ENCODE measurements around the gene WNT3. TPM values are rescaled to one million over a fixed set of nuclear protein-coding genes. Genes with fewer than 3 reads are reported as not detected.

WNT3 gene
- total and polyA plus RNA-seq, 2 of the 8 experiments (the other 6 are each of a cell fraction or from before 2014, with no cell fraction given) = 0.56 to 2.0 TPM

GRCh38 chr17:46851029-46851741, 32.7 kb upstream of the WNT3 start, which contains the start of gene WNT9B (continued):
- TF ChIP-seq EZH2 (IDR thresholded peaks at IDR 0.05; ENCODE audit: low read depth, low read length, severe bottlenecking) (no peak), TBP (IDR thresholded peaks at IDR 0.05; ENCODE audit: low read depth, low read length) (no peak), GTF2F1 (IDR thresholded peaks at IDR 0.05; ENCODE audit: borderline replicate concordance, low read depth, low read length) (no peak), FOSL1 (IDR thresholded peaks at IDR 0.05; ENCODE audit: insufficient read depth, low read depth, low read length) (no peak), NRF1 (IDR thresholded peaks at IDR 0.05; ENCODE audit: low read depth, low read length) (no peak), CBX5 (IDR thresholded peaks at IDR 0.05; ENCODE audit: low read depth, low read length) (no peak), CEBPB (IDR thresholded peaks at IDR 0.05; ENCODE audit: low read depth, low read length) (no peak), YY1 (IDR thresholded peaks at IDR 0.05; ENCODE audit: low read depth, low read length) (peak; percentile 46; the same call in 1 of the 2 replicates), SIN3A (conservative IDR thresholded peaks at IDR 0.05 in 1 of 2, IDR thresholded peaks at IDR 0.05 in 1 of 2; ENCODE audit: low read depth in 1 of 2, low read length in 2 of 2) (no peak), GABPA (IDR thresholded peaks at IDR 0.05; ENCODE audit: borderline replicate concordance, insufficient read depth, low read length) (no peak), RBBP5 (IDR thresholded peaks at IDR 0.05; ENCODE audit: borderline replicate concordance, low read depth, low read length) (no peak; the same call in 1 of the 2 replicates), SIX5 (IDR thresholded peaks at IDR 0.05; ENCODE audit: low read depth, low read length) (no peak), EP300 (IDR thresholded peaks at IDR 0.05; ENCODE audit: borderline replicate concordance in 1 of 2, low read depth in 2 of 2, low read length in 2 of 2) (no peak), KDM4A (IDR thresholded peaks at IDR 0.05; ENCODE audit: low read depth, low read length, severe bottlenecking) (peak; percentile 78), SUZ12 (IDR thresholded peaks at IDR 0.05; ENCODE audit: low read length) (peak; percentile 19; the same call in 1 of the 2 replicates), POU5F1 (IDR thresholded peaks at IDR 0.05; ENCODE audit: low read depth, low read length) (no peak), POLR2AphosphoS5 (IDR thresholded peaks at IDR 0.05; ENCODE audit: low read depth, low read length) (no peak), NANOG (IDR thresholded peaks at IDR 0.05; ENCODE audit: insufficient read depth, low read depth, low read length, poor library complexity, severe bottlenecking) (no peak), BCL11A (IDR thresholded peaks at IDR 0.05; ENCODE audit: low read depth in 2 of 2, low read length in 2 of 2) (no peak), JUND (IDR thresholded peaks at IDR 0.05; ENCODE audit: low read length) (no peak), TCF12 (IDR thresholded peaks at IDR 0.05; ENCODE audit: low read depth, low read length) (no peak), SP4 (IDR thresholded peaks at IDR 0.05; ENCODE audit: low read length) (no peak), RAD21 (IDR thresholded peaks at IDR 0.05 in 1 of 2, conservative IDR thresholded peaks at IDR 0.05 in 1 of 2; ENCODE audit: low read depth in 2 of 2, low read length in 2 of 2) (no peak)

All from H1 (cell line).